Liver (tissue), 9 donors: ENCODE measurements around the gene TMIGD1. TPM values are rescaled to one million over a fixed set of nuclear protein-coding genes. Genes with fewer than 3 reads are reported as not detected.
A peak's percentile ranks its signal among the peaks of the same experiment; 100 is the strongest.

ENCODE experiments used
- DNase-seq: peaks from one replicate; pipeline ENCODE4 v3.0.0-alpha.2; 2017; ENCODE audit warnings: low spot score
- H3K27ac ChIP-seq, 2 donors: one replicate each; pipeline ENCODE4 v1.7.0; 2013; ENCODE audit warnings: inconsistent platforms in 2 of 2, low read length in 2 of 2, control low read depth in 1 of 2, low read depth in 1 of 2, mild to moderate bottlenecking in 1 of 2
- H3K27me3 ChIP-seq, 4 donors: one replicate each; pipeline versions ENCODE4 v1.6.1 to v1.7.0; 2013; ENCODE audit warnings: low read length in 3 of 4, inconsistent platforms in 1 of 4, mild to moderate bottlenecking in 1 of 4, moderate library complexity in 1 of 4; ENCODE audit not compliant: control insufficient read depth in 4 of 4, insufficient read depth in 4 of 4
- H3K36me3 ChIP-seq, 4 donors: one replicate each; pipeline versions ENCODE4 v1.6.1 to v1.7.0; 2013; ENCODE audit warnings: low read length in 3 of 4, mild to moderate bottlenecking in 3 of 4, low read depth in 1 of 4, moderate library complexity in 1 of 4; ENCODE audit not compliant: control insufficient read depth in 4 of 4, insufficient read depth in 3 of 4
- H3K4me1 ChIP-seq, 4 donors: one replicate each; pipeline versions ENCODE4 v1.6.1 to v1.7.0; 2013; ENCODE audit warnings: low read length in 3 of 4, mild to moderate bottlenecking in 3 of 4, moderate library complexity in 1 of 4; ENCODE audit not compliant: control insufficient read depth in 4 of 4, insufficient read depth in 4 of 4
- H3K4me3 ChIP-seq, 3 donors: one replicate each; pipeline versions ENCODE4 v1.6.1 to v1.7.0; 2013; ENCODE audit warnings: low read length in 3 of 3, control low read depth in 1 of 3, low read depth in 1 of 3, mild to moderate bottlenecking in 1 of 3
- H3K9ac ChIP-seq, 2 donors: one replicate each; pipeline ENCODE4 v1.7.0; 2013; ENCODE audit warnings: low read length in 2 of 2, mild to moderate bottlenecking in 2 of 2, moderate library complexity in 2 of 2, control low read depth in 1 of 2, low read depth in 1 of 2
- H3K9me3 ChIP-seq, 4 donors: one replicate each; pipeline versions ENCODE4 v1.6.1 to v1.7.0; 2013; ENCODE audit warnings: low read length in 3 of 4; ENCODE audit not compliant: control insufficient read depth in 4 of 4
- EGR1 ChIP-seq, 2 donors: IDR thresholded peaks; 2 replicates each; pipeline ENCODE4 v1.6.1; 2016 to 2018; ENCODE audit warnings: antibody characterized with exemption in 2 of 2, low read depth in 2 of 2
- FOXA1 ChIP-seq: IDR thresholded peaks from 2 replicates; pipeline ENCODE4 v1.6.1; 2016; ENCODE audit warnings: antibody characterized with exemption
- FOXA2 ChIP-seq: IDR thresholded peaks from 2 replicates; pipeline ENCODE4 v1.6.1; 2016; ENCODE audit warnings: antibody characterized with exemption
- GABPA ChIP-seq, 2 donors: IDR thresholded peaks in 1 of 2; conservative IDR thresholded peaks in 1 of 2; 2 replicates each; pipeline ENCODE4 v1.6.1; 2016; ENCODE audit warnings: antibody characterized with exemption in 2 of 2, mild to moderate bottlenecking in 1 of 2, moderate library complexity in 1 of 2
- HNF4A ChIP-seq, 2 donors: conservative IDR thresholded peaks; 2 replicates each; pipeline ENCODE4 v1.6.1; 2016; ENCODE audit warnings: antibody characterized with exemption in 2 of 2, mild to moderate bottlenecking in 2 of 2
- HNF4G ChIP-seq: IDR thresholded peaks from 2 replicates; pipeline ENCODE4 v1.6.1; 2016; ENCODE audit warnings: antibody characterized with exemption
- JUND ChIP-seq, 2 donors: IDR thresholded peaks; 2 replicates each; pipeline ENCODE4 v1.6.1; 2016; ENCODE audit warnings: antibody characterized with exemption in 2 of 2
- NR2F2 ChIP-seq: IDR thresholded peaks from 2 replicates; pipeline ENCODE4 v1.6.1; 2016; ENCODE audit warnings: antibody characterized with exemption
- RAD21 ChIP-seq, 2 donors: IDR thresholded peaks; 2 replicates each; pipeline ENCODE4 v1.6.1; 2016; ENCODE audit warnings: antibody characterized with exemption in 2 of 2, mild to moderate bottlenecking in 2 of 2
- RXRA ChIP-seq, 2 donors: IDR thresholded peaks; 2 replicates each; pipeline ENCODE4 v1.6.1; 2017 to 2018; ENCODE audit warnings: antibody characterized with exemption in 2 of 2, mild to moderate bottlenecking in 1 of 2
- SP1 ChIP-seq: IDR thresholded peaks from 2 replicates; pipeline ENCODE4 v1.6.1; 2018; ENCODE audit warnings: antibody characterized with exemption, mild to moderate bottlenecking
- TAF1 ChIP-seq: conservative IDR thresholded peaks from 2 replicates; pipeline ENCODE4 v1.6.1; 2016; ENCODE audit warnings: antibody characterized with exemption, mild to moderate bottlenecking
- YY1 ChIP-seq: IDR thresholded peaks from 2 replicates; pipeline ENCODE4 v1.6.1; 2016; ENCODE audit warnings: antibody characterized with exemption, mild to moderate bottlenecking
- ZBTB33 ChIP-seq: IDR thresholded peaks from 2 replicates; pipeline ENCODE4 v1.6.1; 2016; ENCODE audit warnings: antibody characterized with exemption
- WGBS: extraction: QIAGEN DNeasy Blood & Tissue Kit; methylation state at CpG from one replicate; pipeline ENCODE4 v1.1.7; 2013; 5-methylcytosine and 5-hydroxymethylcytosine counted together
- polyA plus RNA-seq, 2 donors: library from polyadenylated mRNA; stranded (reverse) in 1 of 2; unstranded in 1 of 2; fragments of 200-250 nt in 1 of 2; fragments of >200 nt in 1 of 2; fragmentation: Nextera tagmentation in 1 of 2; extraction: Ambion mirVana in 1 of 2; gene quantifications; one replicate each; pipeline versions ENCODE4 v1.2.1 to v1.2.3, GENCODE V29; 2013 to 2015
- total RNA-seq, 2 donors: library from RNA; depleted of rRNA; stranded (reverse); fragments of >200 nt; gene quantifications; one replicate each; pipeline ENCODE4 v1.2.3, GENCODE V29; 2014
- TF ChIP-seq, protein P1 (sequence below): IDR thresholded peaks from 2 replicates; pipeline ENCODE4 v1.6.1; 2016; ENCODE audit warnings: antibody characterized with exemption
- TF ChIP-seq, protein P2 (sequence below): IDR thresholded peaks from 2 replicates; pipeline ENCODE4 v1.6.1; 2016; ENCODE audit warnings: antibody characterized with exemption
- TF ChIP-seq, protein P3 (sequence below): IDR thresholded peaks from 2 replicates; pipeline ENCODE4 v1.6.1; 2016; ENCODE audit warnings: antibody characterized with exemption, mild to moderate bottlenecking
- TF ChIP-seq, protein P4 (sequence below): fragments of 150-350 bp; IDR thresholded peaks from 2 replicates; pipeline ENCODE4 v1.5.1; 2017; ENCODE audit warnings: improper control_type of control experiment, low read depth, low read length; ENCODE audit not compliant: missing input control
- donor health status: healthy.
- donor health status: healthy.
- donor health status: healthy.
- donor health status: healthy.
- donor health status: healthy.

The TMIGD1 gene
- total and polyA plus RNA-seq, 4 donors, result not detected

GRCh38 chr17:30346221-30346795 lies 12.5 kb upstream of the TMIGD1 start:
- no peak overlapping the region for H3K4me3 ChIP-seq
- DNase-seq, result no peak
- TF ChIP-seq, protein P1, sequence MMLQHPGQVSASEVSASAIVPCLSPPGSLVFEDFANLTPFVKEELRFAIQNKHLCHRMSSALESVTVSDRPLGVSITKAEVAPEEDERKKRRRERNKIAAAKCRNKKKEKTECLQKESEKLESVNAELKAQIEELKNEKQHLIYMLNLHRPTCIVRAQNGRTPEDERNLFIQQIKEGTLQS, result no peak
- TF ChIP-seq, protein P2, sequence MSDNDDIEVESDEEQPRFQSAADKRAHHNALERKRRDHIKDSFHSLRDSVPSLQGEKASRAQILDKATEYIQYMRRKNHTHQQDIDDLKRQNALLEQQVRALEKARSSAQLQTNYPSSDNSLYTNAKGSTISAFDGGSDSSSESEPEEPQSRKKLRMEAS, result no peak
- no peak for TF ChIP-seq YY1
- no peak for TF ChIP-seq GABPA (IDR thresholded peaks at IDR 0.05 in 1 of 2, conservative IDR thresholded peaks at IDR 0.05 in 1 of 2)
- TF ChIP-seq, protein P3, sequence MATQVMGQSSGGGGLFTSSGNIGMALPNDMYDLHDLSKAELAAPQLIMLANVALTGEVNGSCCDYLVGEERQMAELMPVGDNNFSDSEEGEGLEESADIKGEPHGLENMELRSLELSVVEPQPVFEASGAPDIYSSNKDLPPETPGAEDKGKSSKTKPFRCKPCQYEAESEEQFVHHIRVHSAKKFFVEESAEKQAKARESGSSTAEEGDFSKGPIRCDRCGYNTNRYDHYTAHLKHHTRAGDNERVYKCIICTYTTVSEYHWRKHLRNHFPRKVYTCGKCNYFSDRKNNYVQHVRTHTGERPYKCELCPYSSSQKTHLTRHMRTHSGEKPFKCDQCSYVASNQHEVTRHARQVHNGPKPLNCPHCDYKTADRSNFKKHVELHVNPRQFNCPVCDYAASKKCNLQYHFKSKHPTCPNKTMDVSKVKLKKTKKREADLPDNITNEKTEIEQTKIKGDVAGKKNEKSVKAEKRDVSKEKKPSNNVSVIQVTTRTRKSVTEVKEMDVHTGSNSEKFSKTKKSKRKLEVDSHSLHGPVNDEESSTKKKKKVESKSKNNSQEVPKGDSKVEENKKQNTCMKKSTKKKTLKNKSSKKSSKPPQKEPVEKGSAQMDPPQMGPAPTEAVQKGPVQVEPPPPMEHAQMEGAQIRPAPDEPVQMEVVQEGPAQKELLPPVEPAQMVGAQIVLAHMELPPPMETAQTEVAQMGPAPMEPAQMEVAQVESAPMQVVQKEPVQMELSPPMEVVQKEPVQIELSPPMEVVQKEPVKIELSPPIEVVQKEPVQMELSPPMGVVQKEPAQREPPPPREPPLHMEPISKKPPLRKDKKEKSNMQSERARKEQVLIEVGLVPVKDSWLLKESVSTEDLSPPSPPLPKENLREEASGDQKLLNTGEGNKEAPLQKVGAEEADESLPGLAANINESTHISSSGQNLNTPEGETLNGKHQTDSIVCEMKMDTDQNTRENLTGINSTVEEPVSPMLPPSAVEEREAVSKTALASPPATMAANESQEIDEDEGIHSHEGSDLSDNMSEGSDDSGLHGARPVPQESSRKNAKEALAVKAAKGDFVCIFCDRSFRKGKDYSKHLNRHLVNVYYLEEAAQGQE, result no peak
- TF ChIP-seq, protein P4, sequence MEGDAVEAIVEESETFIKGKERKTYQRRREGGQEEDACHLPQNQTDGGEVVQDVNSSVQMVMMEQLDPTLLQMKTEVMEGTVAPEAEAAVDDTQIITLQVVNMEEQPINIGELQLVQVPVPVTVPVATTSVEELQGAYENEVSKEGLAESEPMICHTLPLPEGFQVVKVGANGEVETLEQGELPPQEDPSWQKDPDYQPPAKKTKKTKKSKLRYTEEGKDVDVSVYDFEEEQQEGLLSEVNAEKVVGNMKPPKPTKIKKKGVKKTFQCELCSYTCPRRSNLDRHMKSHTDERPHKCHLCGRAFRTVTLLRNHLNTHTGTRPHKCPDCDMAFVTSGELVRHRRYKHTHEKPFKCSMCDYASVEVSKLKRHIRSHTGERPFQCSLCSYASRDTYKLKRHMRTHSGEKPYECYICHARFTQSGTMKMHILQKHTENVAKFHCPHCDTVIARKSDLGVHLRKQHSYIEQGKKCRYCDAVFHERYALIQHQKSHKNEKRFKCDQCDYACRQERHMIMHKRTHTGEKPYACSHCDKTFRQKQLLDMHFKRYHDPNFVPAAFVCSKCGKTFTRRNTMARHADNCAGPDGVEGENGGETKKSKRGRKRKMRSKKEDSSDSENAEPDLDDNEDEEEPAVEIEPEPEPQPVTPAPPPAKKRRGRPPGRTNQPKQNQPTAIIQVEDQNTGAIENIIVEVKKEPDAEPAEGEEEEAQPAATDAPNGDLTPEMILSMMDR, result no peak
- TF ChIP-seq NR2F2, result no peak
- no peak for TF ChIP-seq RAD21 (IDR thresholded peaks at IDR 0.05)
- TF ChIP-seq ZBTB33, result no peak
- no peak for TF ChIP-seq TAF1
- no peak for TF ChIP-seq FOXA2
- peak in 1 of 2 donors; percentile 10 for TF ChIP-seq RXRA (IDR thresholded peaks at IDR 0.05)
- peak; percentile 40 to 54 for TF ChIP-seq HNF4A (conservative IDR thresholded peaks at IDR 0.05)
- no peak for TF ChIP-seq EGR1 (IDR thresholded peaks at IDR 0.05; ENCODE audit: low read depth in 2 of 2)
- no peak for TF ChIP-seq JUND (IDR thresholded peaks at IDR 0.05)
- no peak for TF ChIP-seq FOXA1
- no peak for TF ChIP-seq HNF4G
- TF ChIP-seq SP1, result no peak
- H3K9ac ChIP-seq, result no peak overlapping the region
- H3K9me3 ChIP-seq, result no peaks in the 10 kb centered on the region
- no peaks in the 10 kb centered on the region for H3K27me3 ChIP-seq
- H3K27ac ChIP-seq, result no peak overlapping the region
- H3K4me1 ChIP-seq, result peaks cover 14 to 20% (median 16%) of the 10 kb centered on the region in 4 donors
- WGBS, result 82% methylated on average over 3 of the region's 3 CpGs
- H3K36me3 ChIP-seq, result no peaks in the 10 kb centered on the region
